ENCODE results near the gene TNP1. TPM values are rescaled to one million over a fixed set of nuclear protein-coding genes. Genes with fewer than 3 reads are reported as not detected.

TNP1 gene
- polyA plus RNA-seq, 3 donors, result not detected

GRCh38 chr2:216905649-216906329, 45.9 kb upstream of the TNP1 start:
- Histone ChIP-seq H3K36me3 (replicated peaks in 1 of 2; ENCODE audit: control insufficient read depth in 1 of 2, insufficient read depth in 2 of 2, low read length in 2 of 2) (no peaks in the 10 kb centered on the region), H3K9ac (ENCODE audit: insufficient read depth, low read length, poor library complexity, severe bottlenecking) (no peak overlapping the region), H2AFZ (ENCODE audit: insufficient read depth, low read depth, low read length, poor library complexity, severe bottlenecking) (no peak overlapping the region), H3K27ac (ENCODE audit: low read depth in 1 of 2, low read length in 2 of 2) (no peak overlapping the region), H3K27me3 (ENCODE audit: control insufficient read depth in 2 of 2, insufficient read depth in 2 of 2, low read length in 2 of 2) (no peaks in the 10 kb centered on the region), H4K20me1 (ENCODE audit: insufficient read depth, low read length) (no peaks in the 10 kb centered on the region), H3K4me1 (ENCODE audit: control insufficient read depth in 1 of 2, insufficient read depth in 2 of 2, low read length in 2 of 2) (no peaks in the 10 kb centered on the region), H3K4me3 (replicated peaks in 1 of 3; ENCODE audit: low read depth in 2 of 3, low read length in 3 of 3) (no peak overlapping the region), H3K79me2 (ENCODE audit: insufficient read depth, low read length) (no peaks in the 10 kb centered on the region), H3K9me3 (replicated peaks in 1 of 2; ENCODE audit: control insufficient read depth in 1 of 2, insufficient read depth in 1 of 2, low read length in 2 of 2) (peaks cover 12 to 13% of the 10 kb centered on the region in 2 donors), H3K4me2 (replicated peaks; ENCODE audit: extremely low read depth, low read length, poor library complexity, severe bottlenecking) (no peak overlapping the region)
- Mint-ChIP-seq H3K27me3 (ENCODE audit: low read depth in 3 of 3) (peaks cover 1 to 2% (median 2%) of the 10 kb centered on the region in 3 donors), H3K27ac (no peak overlapping the region), H3K9me3 (peaks cover 4 to 18% (median 13%) of the 10 kb centered on the region in 7 donors), H3K36me3 (no peaks in the 10 kb centered on the region), H3K4me1 (no peaks in the 10 kb centered on the region), H3K4me3 (no peak overlapping the region)
- no peak for DNase-seq
- no peak for TF ChIP-seq CTCF (IDR thresholded peaks at IDR 0.05)
- intact Hi-C loops (cut with micrococcal nuclease), result no loop called here
- no CpG with 5 or more reads among the region's 4 CpGs for WGBS (ENCODE audit: insufficient coverage)

- peaks cover 12 to 13% of the 10 kb centered on the region in 2 donors for H3K9me3 ChIP-seq (replicated peaks in 1 of 2; ENCODE audit: control insufficient read depth in 1 of 2, insufficient read depth in 1 of 2, low read length in 2 of 2)
- Mint-ChIP-seq H3K36me3 (no peaks in the 10 kb centered on the region), H3K4me3 (no peak overlapping the region), H3K9me3 (peaks cover 5 to 19% (median 13%) of the 10 kb centered on the region in 7 donors), H3K27ac (no peak overlapping the region), H3K27me3 (ENCODE audit: low read depth in 3 of 3) (peaks cover under 1 to 2% (median 1%) of the 10 kb centered on the region in 3 donors), H3K4me1 (no peaks in the 10 kb centered on the region)
- H3K36me3 ChIP-seq (replicated peaks in 1 of 2; ENCODE audit: control insufficient read depth in 1 of 2, insufficient read depth in 2 of 2, low read length in 2 of 2), result no peaks in the 10 kb centered on the region
- TF ChIP-seq CTCF (IDR thresholded peaks at IDR 0.05), result no peak
- no peak overlapping the region for H3K4me3 ChIP-seq (replicated peaks in 1 of 3; ENCODE audit: low read depth in 2 of 3, low read length in 3 of 3)
- H3K79me2 ChIP-seq (ENCODE audit: insufficient read depth, low read length), result no peaks in the 10 kb centered on the region
- no peaks in the 10 kb centered on the region for H3K27me3 ChIP-seq (ENCODE audit: control insufficient read depth in 2 of 2, insufficient read depth in 2 of 2, low read length in 2 of 2)
- no CpG with 5 or more reads among the region's 1 CpG for WGBS (ENCODE audit: insufficient coverage)
- no peak overlapping the region for H3K27ac ChIP-seq (ENCODE audit: low read depth in 1 of 2, low read length in 2 of 2)
- no peak overlapping the region for H2AFZ ChIP-seq (ENCODE audit: insufficient read depth, low read depth, low read length, poor library complexity, severe bottlenecking)
- DNase-seq, result no peak
- no peak overlapping the region for H3K9ac ChIP-seq (ENCODE audit: insufficient read depth, low read length, poor library complexity, severe bottlenecking)
- intact Hi-C loops (cut with micrococcal nuclease), result no loop called here
- no peaks in the 10 kb centered on the region for H3K4me1 ChIP-seq (ENCODE audit: control insufficient read depth in 1 of 2, insufficient read depth in 2 of 2, low read length in 2 of 2)
- H3K4me2 ChIP-seq (replicated peaks; ENCODE audit: extremely low read depth, low read length, poor library complexity, severe bottlenecking), result no peak overlapping the region
- H4K20me1 ChIP-seq (ENCODE audit: insufficient read depth, low read length), result no peaks in the 10 kb centered on the region
Measured at GRCh38 chr2:216904974-216905373, 45.1 kb upstream of the TNP1 start.

Data from CD14-positive monocyte (primary cell).